Kidney (tissue), 14 donors: Measurements from ENCODE around the gene BACH1. TPM values are rescaled to one million over a fixed set of nuclear protein-coding genes. Genes with fewer than 3 reads are reported as not detected.
A peak's percentile ranks its signal among the peaks of the same experiment; 100 is the strongest.

Experiments used
- DNase-seq, 5 donors: peaks; one replicate each; pipeline ENCODE4 v3.0.0-alpha.2; 2013 to 2020
- FAIRE-seq: peaks from 2 replicates; lab custom pipeline; 2012; peaks lifted over from hg19 to GRCh38; lab: Jason Lieb, UNC
- H3K27ac ChIP-seq, 2 donors: one replicate each; pipeline ENCODE4 v1.7.0; 2013; ENCODE audit warnings: low read depth in 2 of 2, low read length in 2 of 2, inconsistent platforms in 1 of 2
- H3K27me3 ChIP-seq: one replicate; pipeline ENCODE4 v1.7.1; 2013; ENCODE audit warnings: low read length, inconsistent platforms; ENCODE audit not compliant: control insufficient read depth, insufficient read depth
- H3K36me3 ChIP-seq, 3 donors: one replicate each; pipeline versions ENCODE4 v1.7.0 to v1.7.1; 2013; ENCODE audit warnings: low read length in 3 of 3, control low read depth in 1 of 3, inconsistent platforms in 1 of 3; ENCODE audit not compliant: insufficient read depth in 3 of 3, control insufficient read depth in 2 of 3
- H3K4me1 ChIP-seq, 3 donors: one replicate each; pipeline versions ENCODE4 v1.7.0 to v1.7.1; 2013; ENCODE audit warnings: low read length in 3 of 3, inconsistent platforms in 1 of 3, low read depth in 1 of 3; ENCODE audit not compliant: control insufficient read depth in 2 of 3, insufficient read depth in 2 of 3
- H3K4me3 ChIP-seq, 3 donors: one replicate each; pipeline versions ENCODE4 v1.7.0 to v1.8.1; 2013; ENCODE audit warnings: low read length in 3 of 3, control low read depth in 1 of 3, inconsistent platforms in 1 of 3
- H3K9ac ChIP-seq, 3 donors: one replicate each; pipeline versions ENCODE4 v1.7.0 to v1.7.1; 2013; ENCODE audit warnings: low read length in 3 of 3, control low read depth in 1 of 3, inconsistent platforms in 1 of 3
- H3K9me3 ChIP-seq, 3 donors: one replicate each; pipeline versions ENCODE4 v1.7.0 to v1.7.1; 2013; ENCODE audit warnings: low read length in 3 of 3, control low read depth in 1 of 3, inconsistent platforms in 1 of 3; ENCODE audit not compliant: control insufficient read depth in 2 of 3, insufficient read depth in 1 of 3
- CTCF ChIP-seq: IDR thresholded peaks from 3 replicates; pipeline ENCODE4 v1.5.1; 2012; ENCODE audit warnings: mild to moderate bottlenecking, moderate library complexity, borderline replicate concordance; ENCODE audit not compliant: insufficient read depth; ENCODE audit errors: extremely low read depth
- intact Hi-C: fragments of 100-400 bp; cut with DNase I; formaldehyde crosslinking; loops from one replicate; pipeline ENCODE4 v1.11.1; 2022
- polyA plus RNA-seq: library from polyadenylated mRNA; stranded (reverse); fragments of 350-450 nt; fragmentation: Illumina TruSeq; extraction: RNeasy Lipid Tissue Mini Kit (QIAGEN cat#74804); gene quantifications from one replicate; pipeline ENCODE4 v1.2.3, GENCODE V29; 2014; ENCODE audit warnings: low read depth, low replicate concordance; ENCODE audit not compliant: insufficient read depth
- total RNA-seq: library from RNA; stranded (reverse); fragmentation: NEBNext Ultra II Directional; extraction: Animal tissue kit (Norgen Biotek cat#: 25700); gene quantifications from one replicate; pipeline ENCODE4 v1.2.1, GENCODE V29; 2021
- donor health status: control.
- donor health status: control.
- donor health status: control.
- donor health status: control.
- donor health status: control.
- donor health status: DM: yes; HTN: yes; CAD: no.
- donor health status: Normal renal cell carcinoma (clear cell type).

The BACH1 gene
- total and polyA plus RNA-seq, 2 donors from 2014 or later, result 5.6 to 85.1 TPM

GRCh38 chr21:29359718-29360117 lies 61.0 kb downstream of the BACH1 start:
- Histone ChIP-seq H3K9me3 (no peaks in the 10 kb centered on the region), H3K36me3 (peaks cover 0 to 6% (median 0%) of the 10 kb centered on the region in 3 donors), H3K27me3 (no peaks in the 10 kb centered on the region), H3K9ac (no peak overlapping the region), H3K4me3 (no peak overlapping the region), H3K4me1 (peaks cover 0 to 5% (median 2%) of the 10 kb centered on the region in 3 donors), H3K27ac (no peak overlapping the region)
- no peak for TF ChIP-seq CTCF
- intact Hi-C loops, result loop anchor here (10.0 kb wide), 1 partner anchor 195 kb away; no protein-coding TSS in a partner anchor
- no peak for FAIRE-seq
- DNase-seq, result no peak

DNA sequence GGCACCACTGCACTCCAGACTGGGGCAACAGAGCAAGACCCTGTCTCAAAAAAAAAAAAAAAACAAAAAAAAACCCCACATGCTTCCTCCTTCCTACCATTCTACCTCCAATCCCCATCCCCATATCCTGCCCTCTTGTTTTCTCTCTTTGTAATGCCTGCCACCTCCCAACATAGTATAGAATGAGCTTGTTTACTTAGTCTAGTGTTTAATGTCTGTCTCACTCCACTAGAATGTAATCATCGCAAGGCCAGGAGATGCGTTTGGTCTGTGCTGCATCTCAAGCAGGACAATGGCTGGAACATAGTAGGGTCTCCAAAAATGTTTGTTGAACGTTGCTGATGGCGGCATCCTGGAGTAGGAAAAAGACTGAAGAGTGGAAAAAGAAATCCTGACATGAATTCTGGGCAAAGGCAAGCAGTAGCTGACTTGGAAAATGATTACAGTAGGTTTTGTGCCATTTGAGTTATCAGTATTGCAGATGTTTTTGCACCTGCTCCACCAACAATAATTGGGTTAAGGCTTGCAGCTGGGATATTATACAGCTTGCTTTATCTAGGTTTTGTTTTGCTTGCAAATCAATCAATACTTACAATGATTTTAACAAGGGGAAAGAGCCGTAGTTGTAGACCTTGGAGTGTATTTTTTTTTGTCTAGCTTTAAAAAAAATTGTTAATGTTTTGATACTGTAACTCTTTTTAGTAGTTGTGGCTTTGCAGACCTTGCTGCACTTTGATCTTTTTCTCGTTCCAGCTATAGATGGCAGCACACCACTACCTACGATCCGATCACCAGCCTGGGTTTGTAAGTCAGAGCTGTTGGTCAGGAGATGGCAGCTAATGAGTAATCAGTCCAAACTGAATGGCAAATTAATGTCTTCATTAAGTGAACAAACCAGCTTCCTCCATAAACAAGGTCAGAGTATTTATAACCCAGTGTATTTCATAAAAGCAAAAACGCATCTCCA lies 62.4 kb downstream of the BACH1 start:
- Histone ChIP-seq H3K9me3 (no peaks in the 10 kb centered on the region), H3K27ac (no peak overlapping the region), H3K9ac (no peak overlapping the region), H3K4me1 (peaks cover 0 to 5% (median 2%) of the 10 kb centered on the region in 3 donors), H3K27me3 (no peaks in the 10 kb centered on the region), H3K4me3 (no peak overlapping the region), H3K36me3 (peaks cover 0 to 5% (median 0%) of the 10 kb centered on the region in 3 donors)
- FAIRE-seq (peak; percentile 39), DNase-seq (peak in 3 of 5 donors; percentile 33 to 71 (median 61))
- intact Hi-C loops, result no loop called here
- TF ChIP-seq CTCF, result peak; percentile 43

DNA sequence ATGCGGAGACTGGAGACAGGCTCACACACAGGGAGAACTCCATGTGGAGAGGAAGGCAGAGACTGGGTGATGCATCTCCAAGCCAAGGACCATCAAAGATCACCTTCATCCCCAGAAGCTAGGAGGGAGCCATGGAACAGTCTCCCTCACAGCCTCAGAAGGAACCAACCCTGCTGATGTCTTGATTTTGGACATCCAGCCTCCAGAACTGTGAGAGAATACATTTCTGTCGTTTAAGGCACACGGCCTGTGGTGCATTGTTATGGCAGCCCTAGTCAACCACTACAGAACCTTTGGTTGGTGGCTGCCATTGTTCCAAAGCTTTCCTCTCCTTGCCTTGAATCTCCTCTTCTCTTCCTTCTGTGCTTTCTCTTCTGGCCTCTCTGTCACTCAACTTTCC lies 64.0 kb downstream of the BACH1 start:
- Histone ChIP-seq H3K4me1 (peaks cover 0 to 5% (median 2%) of the 10 kb centered on the region in 3 donors), H3K27ac (no peak overlapping the region), H3K4me3 (no peak overlapping the region), H3K27me3 (no peaks in the 10 kb centered on the region), H3K9me3 (peaks cover 0 to 3% (median 0%) of the 10 kb centered on the region in 3 donors), H3K9ac (no peak overlapping the region), H3K36me3 (peaks cover 0 to 5% (median 0%) of the 10 kb centered on the region in 3 donors)
- intact Hi-C loops, result no loop called here
- DNase-seq (no peak), FAIRE-seq (no peak)
- TF ChIP-seq CTCF, result no peak
